ENCODE data around the gene NRG2. TPM values are rescaled to one million over a fixed set of nuclear protein-coding genes. Genes with fewer than 3 reads are reported as not detected.

Gene NRG2
- total and polyA plus RNA-seq, 2 of the 4 experiments (the other 2 are of a cell fraction), result 0.18 TPM; not detected in 1

DNA sequence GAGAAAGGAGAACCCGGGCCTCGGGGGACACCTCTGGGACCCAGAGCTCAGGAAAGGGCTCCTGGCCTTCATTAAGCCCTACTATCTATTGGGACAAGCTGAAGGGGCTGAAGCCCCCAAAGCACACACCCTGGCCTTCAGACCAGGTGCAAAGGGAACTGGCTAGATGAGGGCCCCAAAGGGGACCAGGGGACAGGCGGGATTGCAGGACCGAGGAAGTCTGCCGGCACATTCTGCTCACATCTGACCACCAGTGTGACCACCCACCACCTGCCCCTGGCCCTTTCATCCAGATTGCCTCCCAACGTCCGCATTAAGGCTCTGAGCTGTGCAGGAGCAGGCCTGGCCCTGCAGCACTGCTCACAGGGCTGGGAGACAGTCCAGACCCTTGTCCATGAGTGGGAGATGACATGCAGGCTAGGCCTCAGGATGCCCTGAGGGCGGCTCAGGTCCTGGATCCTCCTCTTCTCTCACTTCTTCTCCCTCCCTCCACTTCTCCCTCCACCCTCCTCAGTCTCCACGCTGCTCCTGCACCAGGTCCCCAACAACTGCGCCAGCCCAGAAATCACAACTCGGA lies 228.3 kb downstream of the NRG2 start:
- Histone ChIP-seq H3K9ac (ENCODE audit: low read depth, low read length) (no peak overlapping the region), H4K91ac (ENCODE audit: insufficient read depth, low read depth, low read length) (no peak overlapping the region), H4K20me1 (ENCODE audit: insufficient read depth, low read length) (no peaks in the 10 kb centered on the region), H3K36me3 (ENCODE audit: control insufficient read depth, insufficient read depth, low read length) (no peaks in the 10 kb centered on the region), H2AK9ac (replicated peaks; ENCODE audit: low read depth, low read length, poor library complexity) (no peak overlapping the region), H3K23ac (ENCODE audit: low read depth, low read length) (no peak overlapping the region), H3K4me2 (ENCODE audit: low read depth, low read length) (no peak overlapping the region), H3K4me1 (ENCODE audit: control insufficient read depth, insufficient read depth, low read length) (no peaks in the 10 kb centered on the region), H2AK5ac (ENCODE audit: low read depth, low read length) (no peak overlapping the region), H3K4me3 (ENCODE audit: insufficient read depth, low read depth, low read length) (no peak overlapping the region), H2BK15ac (ENCODE audit: low read depth, low read length) (no peak overlapping the region), H3K79me1 (ENCODE audit: low read depth in 1 of 2, low read length in 2 of 2) (no peaks in the 10 kb centered on the region), H2BK20ac (ENCODE audit: low read depth, low read length) (no peak overlapping the region), H2BK120ac (ENCODE audit: low read depth, low read length) (no peak overlapping the region), H3K27ac (ENCODE audit: insufficient read depth, low read length) (no peak overlapping the region), H2AFZ (replicated peaks; ENCODE audit: low read length, poor library complexity) (no peak overlapping the region), H3K27me3 (ENCODE audit: control insufficient read depth, insufficient read depth, low read length) (peaks cover 36% of the 10 kb centered on the region), H4K5ac (ENCODE audit: low read depth, low read length) (no peak overlapping the region), H3K4ac (ENCODE audit: low read depth, low read length) (no peak overlapping the region), H3K14ac (replicated peaks; ENCODE audit: low read depth, low read length) (no peak overlapping the region), H3K56ac (ENCODE audit: extremely low read depth, insufficient read depth, low read length) (no peak overlapping the region), H4K8ac (ENCODE audit: low read depth in 2 of 2, low read length in 2 of 2) (no peak overlapping the region), H3K18ac (ENCODE audit: low read depth, low read length) (no peak overlapping the region), H3K9me3 (ENCODE audit: control insufficient read depth, insufficient read depth, low read length) (peaks cover 2% of the 10 kb centered on the region; the same call in 1 of the 2 replicates), H3K9me1 (ENCODE audit: insufficient read depth, low read length) (no peaks in the 10 kb centered on the region), H2BK5ac (ENCODE audit: low read depth, low read length, poor library complexity, severe bottlenecking) (no peak overlapping the region)
- dilution Hi-C loops (cut with HindIII; ENCODE audit: low sequenced_read_pairs, unreplicated experiment) (no loop called here), in situ Hi-C loops (cut with MboI; ENCODE audit: low sequenced_read_pairs) (no loop called here), intact Hi-C loops (cut with micrococcal nuclease) (no loop called here)
- TF ChIP-seq, protein P1, sequence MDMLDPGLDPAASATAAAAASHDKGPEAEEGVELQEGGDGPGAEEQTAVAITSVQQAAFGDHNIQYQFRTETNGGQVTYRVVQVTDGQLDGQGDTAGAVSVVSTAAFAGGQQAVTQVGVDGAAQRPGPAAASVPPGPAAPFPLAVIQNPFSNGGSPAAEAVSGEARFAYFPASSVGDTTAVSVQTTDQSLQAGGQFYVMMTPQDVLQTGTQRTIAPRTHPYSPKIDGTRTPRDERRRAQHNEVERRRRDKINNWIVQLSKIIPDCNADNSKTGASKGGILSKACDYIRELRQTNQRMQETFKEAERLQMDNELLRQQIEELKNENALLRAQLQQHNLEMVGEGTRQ (IDR thresholded peaks at IDR 0.05; ENCODE audit: low read depth, low read length), result no peak
- TF ChIP-seq, protein P2, sequence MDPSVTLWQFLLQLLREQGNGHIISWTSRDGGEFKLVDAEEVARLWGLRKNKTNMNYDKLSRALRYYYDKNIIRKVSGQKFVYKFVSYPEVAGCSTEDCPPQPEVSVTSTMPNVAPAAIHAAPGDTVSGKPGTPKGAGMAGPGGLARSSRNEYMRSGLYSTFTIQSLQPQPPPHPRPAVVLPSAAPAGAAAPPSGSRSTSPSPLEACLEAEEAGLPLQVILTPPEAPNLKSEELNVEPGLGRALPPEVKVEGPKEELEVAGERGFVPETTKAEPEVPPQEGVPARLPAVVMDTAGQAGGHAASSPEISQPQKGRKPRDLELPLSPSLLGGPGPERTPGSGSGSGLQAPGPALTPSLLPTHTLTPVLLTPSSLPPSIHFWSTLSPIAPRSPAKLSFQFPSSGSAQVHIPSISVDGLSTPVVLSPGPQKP (IDR thresholded peaks at IDR 0.05; ENCODE audit: borderline replicate concordance, low read depth, low read length), result no peak
- TF ChIP-seq FOS (IDR thresholded peaks at IDR 0.05; ENCODE audit: low read depth, low read length) (no peak), POLR2A (IDR thresholded peaks at IDR 0.05; ENCODE audit: low read depth, low read length) (no peak), NFE2L2 (IDR thresholded peaks at IDR 0.05; ENCODE audit: low read depth, low read length) (no peak), RCOR1 (IDR thresholded peaks at IDR 0.05; ENCODE audit: insufficient replicate concordance, low read length) (no peak), RAD21 (IDR thresholded peaks at IDR 0.05; ENCODE audit: low read length) (no peak), MAFK (IDR thresholded peaks at IDR 0.05; ENCODE audit: low read depth, low read length) (no peak), CTCF (conservative IDR thresholded peaks at IDR 0.05; ENCODE audit: low read depth, low read length) (no peak), BHLHE40 (IDR thresholded peaks at IDR 0.05; ENCODE audit: low read depth, low read length) (no peak), CEBPB (IDR thresholded peaks at IDR 0.05; ENCODE audit: low read depth, low read length) (no peak), MAZ (IDR thresholded peaks at IDR 0.05; ENCODE audit: borderline replicate concordance, low read depth, low read length) (no peak), RFX5 (IDR thresholded peaks at IDR 0.05; ENCODE audit: low read depth, low read length) (no peak), CHD1 (IDR thresholded peaks at IDR 0.05; ENCODE audit: low read depth, low read length) (no peak), MXI1 (IDR thresholded peaks at IDR 0.05; ENCODE audit: borderline replicate concordance, low read depth, low read length) (no peak), SMC3 (IDR thresholded peaks at IDR 0.05; ENCODE audit: low read depth, low read length) (no peak)
- ChIA-PET POLR2A (ENCODE audit: unreplicated experiment) (no interaction called here), CTCF (no interaction called here)
- DNase-seq (no peak), ATAC-seq (ENCODE audit: low read depth) (no peak)
- WGBS, 2 experiments (ENCODE audit: extremely low coverage in 2 of 2, insufficient read length in 1 of 2), result 66% methylated on average over 4 of the region's 11 CpGs; no CpG with 5 or more reads in 1 of the 2 experiments
- no TSS peak for BruUV-seq (replicated peaks)

Measured in IMR-90 (cell line).